Esophagus squamous epithelium (tissue), 4 donors: ENCODE measurements around the gene SLC45A2.
"Not testable (repeated sequence)": the region's sequence is repeated elsewhere in the genome, so short reads cannot be mapped to it uniquely, and the experiment has no call there.

Experiments used
- CTCF ChIP-seq, 6 experiments: fragments of 450-650 bp in 4 of 6; fragments of 200-600 bp in 2 of 6; sonication (generic) in 2 of 6; IDR thresholded peaks; one replicate each; pipeline ENCODE4 v1.5.1; 2016 to 2019; ENCODE audit warnings: antibody characterized with exemption in 6 of 6, mild to moderate bottlenecking in 4 of 6, moderate library complexity in 4 of 6
- POLR2A ChIP-seq, 4 donors: fragments of 450-650 bp; IDR thresholded peaks; one replicate each; pipeline ENCODE4 v1.6.1; 2017; ENCODE audit warnings: antibody characterized with exemption in 4 of 4, mild to moderate bottlenecking in 4 of 4, moderate library complexity in 3 of 4

GRCh38 chr5:34010146-34010545 lies 25.7 kb upstream of the SLC45A2 start:
- not testable (repeated sequence) for TF ChIP-seq CTCF, POLR2A (IDR thresholded peaks at IDR 0.05)
